Small intestine (tissue), 7 donors: Measurements from ENCODE around the gene GATB. TPM values are rescaled to one million over a fixed set of nuclear protein-coding genes. Genes with fewer than 3 reads are reported as not detected.

Experiments used
- DNase-seq, 2 donors: peaks; one replicate each; pipeline versions ENCODE4 v3.0.0 to v3.0.0-alpha.2; 2013
- FAIRE-seq: peaks from 2 replicates; lab custom pipeline; 2012; peaks lifted over from hg19 to GRCh38; lab: Jason Lieb, UNC
- H3K27ac ChIP-seq, 3 donors: one replicate each; pipeline ENCODE4 v1.5.1; 2013; ENCODE audit warnings: low read length in 2 of 3, mild to moderate bottlenecking in 2 of 3, control low read depth in 1 of 3, inconsistent platforms in 1 of 3, low read depth in 1 of 3, moderate library complexity in 1 of 3
- H3K27me3 ChIP-seq, 3 donors: one replicate each; pipeline ENCODE4 v1.6.1; 2013; ENCODE audit warnings: low read length in 3 of 3, inconsistent platforms in 1 of 3; ENCODE audit not compliant: control insufficient read depth in 3 of 3, insufficient read depth in 3 of 3
- H3K36me3 ChIP-seq, 3 donors: one replicate each; pipeline ENCODE4 v1.6.1; 2013; ENCODE audit warnings: low read length in 3 of 3, inconsistent platforms in 1 of 3, low read depth in 1 of 3, mild to moderate bottlenecking in 1 of 3, moderate library complexity in 1 of 3; ENCODE audit not compliant: control insufficient read depth in 3 of 3, insufficient read depth in 2 of 3
- H3K4me1 ChIP-seq, 3 donors: one replicate each; pipeline ENCODE4 v1.6.1; 2013; ENCODE audit warnings: low read length in 2 of 3, inconsistent platforms in 1 of 3, low read depth in 1 of 3, mild to moderate bottlenecking in 1 of 3, moderate library complexity in 1 of 3; ENCODE audit not compliant: control insufficient read depth in 3 of 3, insufficient read depth in 2 of 3
- H3K4me3 ChIP-seq, 3 donors: one replicate each; pipeline ENCODE4 v1.5.1; 2013; ENCODE audit warnings: low read length in 3 of 3, control low read depth in 1 of 3, inconsistent platforms in 1 of 3, low read depth in 1 of 3, mild to moderate bottlenecking in 1 of 3, moderate library complexity in 1 of 3
- H3K9me3 ChIP-seq, 2 donors: one replicate each; pipeline ENCODE4 v1.6.1; 2013; ENCODE audit warnings: low read depth in 1 of 2, low read length in 1 of 2; ENCODE audit not compliant: control insufficient read depth in 2 of 2, insufficient read depth in 1 of 2
- whole genome bisulfite sequencing, 3 donors: extraction: QIAGEN DNeasy Blood & Tissue Kit; methylation state at CpG; one replicate each; pipeline ENCODE4 v1.1.7; 2013; 5-methylcytosine and 5-hydroxymethylcytosine counted together
- polyA plus RNA-seq, 4 donors: library from polyadenylated mRNA; stranded (reverse) in 3 of 4; unstranded in 1 of 4; fragments of 200-250 nt in 3 of 4; fragments of 120-200 nt in 1 of 4; gene quantifications; one replicate each; pipeline versions ENCODE4 v1.2.1 to v1.2.3, GENCODE V29; 2013
- donor health status: healthy with polysubstance abuse.
- donor health status: control.
- donor health status: control.
- donor health status: Bipolar disorder and iron deficiency.
- donor health status: healthy.

Gene GATB
- polyA plus RNA-seq, 4 donors, result 10.5 to 18.0 (median 16.7) TPM

GRCh38 chr4:151694961-151695720 is 65.7 kb downstream of the GATB start:
- Histone ChIP-seq H3K36me3 (peaks cover 0 to 10% (median 0%) of the 10 kb centered on the region in 3 donors), H3K27ac (no peak overlapping the region), H3K4me1 (peaks cover 0 to 4% (median 0%) of the 10 kb centered on the region in 3 donors), H3K4me3 (no peak overlapping the region), H3K27me3 (no peaks in the 10 kb centered on the region), H3K9me3 (no peaks in the 10 kb centered on the region)
- WGBS, 3 donors, result 91 to 97% (median 97%) methylated on average over 13 of the region's 13 CpGs
- no peak for FAIRE-seq
- DNase-seq, result no peak

GRCh38 chr4:151692821-151693673 is 67.8 kb downstream of the GATB start:
- FAIRE-seq, result no peak
- no peak for DNase-seq
- H3K27ac ChIP-seq, result no peak overlapping the region
- no peaks in the 10 kb centered on the region for H3K27me3 ChIP-seq
- no peak overlapping the region for H3K4me3 ChIP-seq
- peaks cover 0 to 13% (median 0%) of the 10 kb centered on the region in 3 donors for H3K36me3 ChIP-seq
- 86 to 91% (median 90%) methylated on average over 18 of the region's 18 CpGs for WGBS, 3 donors
- H3K4me1 ChIP-seq, result peaks cover 0 to 7% (median 0%) of the 10 kb centered on the region in 3 donors
- H3K9me3 ChIP-seq, result no peaks in the 10 kb centered on the region

- Histone ChIP-seq H3K36me3 (peaks cover 0 to 20% (median 0%) of the 10 kb centered on the region in 3 donors), H3K9me3 (no peaks in the 10 kb centered on the region), H3K4me3 (no peak overlapping the region), H3K27me3 (no peaks in the 10 kb centered on the region), H3K27ac (no peak overlapping the region), H3K4me1 (peaks cover 0 to 7% (median 0%) of the 10 kb centered on the region in 3 donors)
- WGBS, 3 donors, result 67 to 88% (median 87%) methylated on average over 6 of the region's 6 CpGs
- DNase-seq, result no peak
- FAIRE-seq, result no peak
Observed at GRCh38 chr4:151692443-151692782, 68.4 kb downstream of the GATB start.

DNA sequence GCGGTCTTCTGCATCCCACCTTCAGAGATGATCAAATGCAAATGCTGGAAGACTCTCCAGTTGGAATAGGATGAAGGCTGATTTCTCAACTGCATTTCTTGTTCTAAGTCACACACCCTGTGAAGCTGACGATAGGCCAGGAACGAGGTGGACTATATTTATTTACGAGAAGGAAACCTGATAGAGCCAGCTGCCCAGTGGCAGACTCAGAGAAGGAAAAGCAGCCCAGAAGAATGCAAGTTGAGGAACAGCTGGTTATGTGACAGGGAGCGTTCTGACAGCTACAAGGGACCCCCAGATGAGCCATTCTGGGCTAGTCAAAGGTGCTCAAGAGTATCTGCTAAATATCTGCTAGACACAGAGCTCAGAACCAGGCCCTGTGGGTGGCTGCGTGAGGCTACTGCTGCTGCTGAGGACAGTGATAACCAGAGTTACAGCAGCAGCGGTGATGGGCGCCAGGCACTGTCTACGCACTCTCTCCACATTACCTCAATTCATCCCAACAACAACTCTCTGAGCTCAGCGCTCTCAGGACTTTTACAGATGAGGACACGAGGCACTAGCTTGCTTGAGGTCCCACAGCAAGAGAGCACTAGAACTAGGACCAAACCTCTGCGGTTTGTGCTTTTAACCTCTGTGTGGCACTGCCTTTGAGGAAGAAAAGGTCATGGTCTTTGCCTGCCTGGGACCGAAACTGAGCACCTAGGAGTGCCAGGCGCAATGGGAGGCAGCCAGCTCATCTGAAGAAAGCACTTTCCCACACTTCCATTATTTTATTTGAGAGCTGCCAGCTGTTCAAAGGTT is 69.0 kb downstream of the GATB start:
- Histone ChIP-seq H3K27me3 (no peaks in the 10 kb centered on the region), H3K4me1 (peaks cover 0 to 7% (median 0%) of the 10 kb centered on the region in 3 donors), H3K27ac (no peak overlapping the region), H3K36me3 (peaks cover 0 to 25% (median 0%) of the 10 kb centered on the region in 3 donors), H3K9me3 (no peaks in the 10 kb centered on the region), H3K4me3 (no peak overlapping the region)
- no peak for DNase-seq
- 87 to 92% (median 90%) methylated on average over 14 of the region's 14 CpGs for WGBS, 3 donors
- no peak for FAIRE-seq

- 78 to 89% (median 89%) methylated on average over 4 of the region's 4 CpGs for WGBS, 3 donors
- H3K4me3 ChIP-seq, result no peak overlapping the region
- no peaks in the 10 kb centered on the region for H3K9me3 ChIP-seq
- peaks cover 0 to 7% (median 0%) of the 10 kb centered on the region in 3 donors for H3K4me1 ChIP-seq
- H3K36me3 ChIP-seq, result peaks cover 0 to 31% (median 0%) of the 10 kb centered on the region in 3 donors
- peak overlapping the region in 1 of 3 donors; percentile 1 for H3K27ac ChIP-seq
- H3K27me3 ChIP-seq, result no peaks in the 10 kb centered on the region
- DNase-seq, result no peak
- FAIRE-seq, result no peak
Observed at GRCh38 chr4:151690876-151691275, 69.9 kb downstream of the GATB start.

DNA sequence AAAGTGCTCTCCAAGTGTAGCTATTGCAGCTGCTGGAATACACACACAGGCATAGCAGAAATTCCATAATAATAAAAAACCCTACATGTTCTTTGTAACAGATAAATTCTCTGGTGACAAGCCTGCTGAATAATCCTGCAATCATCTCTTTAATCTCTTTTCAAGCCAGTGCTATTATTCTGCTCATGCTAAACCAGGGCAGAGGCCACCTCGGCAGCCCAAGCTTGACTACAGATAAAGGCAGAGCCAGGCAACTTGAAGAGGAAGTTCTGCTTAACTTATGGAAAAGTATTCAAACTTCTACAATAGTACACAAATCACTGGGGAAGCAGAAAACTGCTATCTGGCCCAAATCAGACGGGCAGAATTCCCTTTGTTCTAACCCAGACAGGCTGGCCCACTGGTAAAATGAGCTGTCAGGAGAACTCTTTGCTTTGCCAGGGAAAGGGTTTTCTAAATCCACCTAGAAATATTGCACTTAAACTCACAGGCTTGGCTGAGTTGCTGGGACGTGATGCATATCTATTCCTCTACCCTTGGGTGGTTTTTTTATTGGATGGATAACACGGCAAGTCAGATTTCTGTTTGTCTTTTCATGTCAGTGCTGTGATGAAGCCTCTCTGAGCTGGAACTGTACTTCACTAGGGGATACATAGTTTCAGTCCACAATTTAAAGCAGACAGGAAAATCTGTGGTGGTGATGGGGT is 70.5 kb downstream of the GATB start:
- WGBS, 3 donors, result 47 to 56% (median 50%) methylated on average over 4 of the region's 4 CpGs
- DNase-seq, result peak; percentile 7 to 26
- Histone ChIP-seq H3K4me3 (no peak overlapping the region), H3K27me3 (no peaks in the 10 kb centered on the region), H3K27ac (peak overlapping the region in 1 of 3 donors; percentile 1), H3K9me3 (no peaks in the 10 kb centered on the region), H3K36me3 (peaks cover 0 to 34% (median 0%) of the 10 kb centered on the region in 3 donors), H3K4me1 (peaks cover 0 to 7% (median 0%) of the 10 kb centered on the region in 3 donors)
- no peak for FAIRE-seq

DNA sequence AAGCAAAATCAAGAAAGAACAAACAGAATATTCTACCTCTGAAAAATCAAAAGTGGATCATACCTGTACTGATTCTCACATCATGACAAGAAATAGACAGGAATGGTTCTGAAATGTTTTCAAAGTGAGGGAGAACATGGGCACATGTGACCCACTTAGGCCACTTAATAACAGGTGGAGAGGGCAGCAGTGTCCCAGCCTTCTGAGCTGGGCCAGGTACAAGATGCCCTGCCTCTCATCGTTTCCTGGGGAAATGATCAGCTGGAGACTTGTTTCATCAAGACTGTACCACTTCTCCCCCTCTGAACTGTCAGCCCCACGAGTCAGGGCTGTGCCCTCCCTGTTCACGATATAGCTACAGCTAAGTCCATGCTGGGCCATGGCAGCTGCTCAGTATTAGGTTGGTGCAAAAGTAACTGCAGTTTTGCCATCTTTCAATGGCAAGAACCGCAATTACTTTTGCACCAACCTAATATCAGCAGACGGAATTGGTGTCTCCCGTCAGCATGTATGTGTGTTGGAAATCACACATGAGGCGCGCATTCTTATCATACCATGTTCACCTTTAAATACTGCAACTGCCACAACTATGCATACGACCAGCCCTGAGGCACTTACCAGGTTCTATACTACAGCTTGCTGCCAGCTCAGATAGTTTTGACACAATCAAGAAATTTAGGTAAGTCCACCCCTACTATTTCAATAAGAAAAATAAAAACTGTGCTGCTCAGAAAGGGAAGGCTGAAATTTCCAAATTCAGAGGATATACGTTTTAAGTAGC is 71.4 kb downstream of the GATB start:
- Histone ChIP-seq H3K27me3 (no peaks in the 10 kb centered on the region), H3K9me3 (no peaks in the 10 kb centered on the region), H3K4me3 (no peak overlapping the region), H3K36me3 (peaks cover 0 to 32% (median 0%) of the 10 kb centered on the region in 3 donors), H3K4me1 (peaks cover 0 to 7% (median 0%) of the 10 kb centered on the region in 3 donors), H3K27ac (no peak overlapping the region)
- WGBS, 3 donors, result 92 to 95% (median 95%) methylated on average over 10 of the region's 10 CpGs
- FAIRE-seq (no peak), DNase-seq (no peak)
